Kidney glomerular epithelial cell (primary cell): ENCODE results near the gene CCNG2.
"Not testable (repeated sequence)": the region's sequence is repeated elsewhere in the genome, so short reads cannot be mapped to it uniquely, and the experiment has no call there.

Experiments used
- DNase-seq: peaks from one replicate; lab custom pipeline; 2025; lab: John Stamatoyannopoulos, UW

Gene CCNG2, protein sequence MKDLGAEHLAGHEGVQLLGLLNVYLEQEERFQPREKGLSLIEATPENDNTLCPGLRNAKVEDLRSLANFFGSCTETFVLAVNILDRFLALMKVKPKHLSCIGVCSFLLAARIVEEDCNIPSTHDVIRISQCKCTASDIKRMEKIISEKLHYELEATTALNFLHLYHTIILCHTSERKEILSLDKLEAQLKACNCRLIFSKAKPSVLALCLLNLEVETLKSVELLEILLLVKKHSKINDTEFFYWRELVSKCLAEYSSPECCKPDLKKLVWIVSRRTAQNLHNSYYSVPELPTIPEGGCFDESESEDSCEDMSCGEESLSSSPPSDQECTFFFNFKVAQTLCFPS

DNA sequence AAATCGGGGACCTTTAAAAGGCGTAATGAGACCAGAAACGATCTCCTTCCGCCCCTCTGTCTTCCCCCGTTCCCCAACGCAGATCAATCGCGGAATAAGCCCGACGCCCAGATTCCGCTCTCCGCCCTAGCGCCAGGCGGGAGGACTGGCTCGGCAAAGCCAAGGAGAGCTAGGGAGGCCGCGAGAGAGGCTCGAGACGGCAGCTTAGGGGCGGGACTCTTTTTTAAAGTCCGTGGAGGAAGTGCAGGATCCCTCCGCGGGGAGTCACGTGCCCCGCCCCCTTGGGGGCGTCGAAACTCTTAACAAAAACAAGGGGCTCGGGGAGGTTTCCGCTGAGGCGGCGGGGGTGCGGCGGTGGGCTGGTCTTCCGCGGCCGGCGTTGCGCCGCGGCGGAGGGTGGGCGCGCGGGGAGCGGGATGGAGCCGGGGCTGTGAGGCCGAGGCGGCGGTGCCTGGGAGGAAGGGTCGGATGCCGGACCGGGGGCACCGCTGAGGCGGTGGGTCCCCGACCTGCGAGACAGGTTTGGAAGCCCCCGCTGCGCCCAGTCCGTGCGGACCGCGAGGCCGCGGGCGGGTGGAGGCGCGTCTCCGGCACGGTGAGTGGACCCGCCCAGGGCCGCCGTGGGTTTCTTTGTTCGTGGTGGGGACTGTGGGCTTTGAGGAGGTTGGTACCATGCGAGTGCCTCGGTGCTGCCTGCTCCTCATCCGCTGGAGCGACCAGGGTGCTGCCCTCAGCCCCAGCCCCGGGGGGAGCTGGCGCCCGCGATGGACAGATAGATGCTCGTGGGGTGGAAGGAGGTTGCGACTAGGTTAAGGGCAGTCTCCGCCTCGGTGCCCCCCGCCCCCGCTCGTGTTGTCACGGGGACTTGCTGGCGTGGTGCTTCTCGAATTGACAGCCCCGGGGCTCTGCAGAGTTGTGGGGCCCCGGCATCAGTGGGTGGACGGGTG lies at the start of gene CCNG2:
Gene CCNG2, plus strand, starts transcription at position 296 of the 947 bp plus-strand sequence. CDS start 1,326 bp downstream, outside the sequence.
- peak; percentile 84 for DNase-seq

DNA sequence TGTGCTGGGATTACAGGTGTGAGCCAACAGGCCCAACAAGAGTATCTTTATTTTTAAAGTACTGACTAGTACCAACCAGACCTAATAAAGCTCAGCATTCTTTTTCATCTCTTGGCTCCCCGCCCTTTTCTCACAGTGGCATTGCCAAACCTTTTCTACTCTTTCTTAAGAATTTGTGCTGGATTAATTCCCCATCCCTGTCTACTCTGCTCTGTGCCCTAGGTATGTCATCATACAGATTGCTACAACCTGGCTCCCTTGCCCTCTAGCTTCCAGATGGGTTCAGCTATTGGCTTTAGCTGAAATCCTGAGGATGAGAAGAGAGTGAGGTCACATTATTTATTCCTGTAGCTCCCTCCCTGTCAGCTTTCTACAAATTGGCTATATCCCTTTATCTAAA lies 46.3 kb upstream of the CCNG2 start:
- no peak for DNase-seq

DNA sequence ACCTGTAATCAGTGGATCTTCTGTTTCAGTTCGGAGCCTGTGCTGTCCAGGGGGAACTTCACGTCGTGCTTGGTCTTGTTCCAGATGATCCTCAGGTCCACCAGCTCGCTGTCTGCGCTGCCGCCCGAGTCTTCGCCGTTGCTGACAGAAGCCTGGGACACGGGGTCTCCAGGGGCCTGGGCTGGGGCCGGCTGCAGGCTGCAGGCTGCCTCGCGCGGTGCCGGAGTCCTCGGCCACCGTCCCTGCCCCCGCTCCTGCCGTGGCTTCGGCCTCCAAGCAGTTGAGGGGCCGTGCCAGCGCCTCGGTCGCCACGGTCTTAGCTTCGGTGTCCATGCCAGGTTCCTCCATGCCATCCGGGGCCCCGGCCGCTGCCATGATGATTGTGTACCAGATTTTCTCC lies 43.9 kb upstream of the CCNG2 start:
- DNase-seq: no peak

DNA sequence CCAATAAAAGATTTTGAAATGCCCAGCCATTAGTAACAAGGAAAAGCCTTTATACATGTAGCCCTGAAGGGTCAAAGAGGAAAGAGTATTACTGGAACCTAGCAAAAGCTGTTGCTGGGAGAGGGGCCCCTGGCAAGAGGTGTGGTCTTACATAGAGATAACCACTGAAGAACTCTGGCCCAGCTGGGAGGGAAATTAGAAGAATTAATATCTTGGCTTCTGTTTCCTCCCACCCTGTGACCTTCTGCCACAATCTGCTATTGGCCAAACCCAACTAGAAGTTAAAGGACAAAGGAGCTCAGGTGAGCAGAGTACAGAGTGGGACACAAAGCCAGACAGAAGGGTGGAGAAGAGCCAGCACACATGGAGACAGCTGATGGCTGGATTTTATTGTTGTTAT lies 39.3 kb upstream of the CCNG2 start:
- no peak for DNase-seq

DNA sequence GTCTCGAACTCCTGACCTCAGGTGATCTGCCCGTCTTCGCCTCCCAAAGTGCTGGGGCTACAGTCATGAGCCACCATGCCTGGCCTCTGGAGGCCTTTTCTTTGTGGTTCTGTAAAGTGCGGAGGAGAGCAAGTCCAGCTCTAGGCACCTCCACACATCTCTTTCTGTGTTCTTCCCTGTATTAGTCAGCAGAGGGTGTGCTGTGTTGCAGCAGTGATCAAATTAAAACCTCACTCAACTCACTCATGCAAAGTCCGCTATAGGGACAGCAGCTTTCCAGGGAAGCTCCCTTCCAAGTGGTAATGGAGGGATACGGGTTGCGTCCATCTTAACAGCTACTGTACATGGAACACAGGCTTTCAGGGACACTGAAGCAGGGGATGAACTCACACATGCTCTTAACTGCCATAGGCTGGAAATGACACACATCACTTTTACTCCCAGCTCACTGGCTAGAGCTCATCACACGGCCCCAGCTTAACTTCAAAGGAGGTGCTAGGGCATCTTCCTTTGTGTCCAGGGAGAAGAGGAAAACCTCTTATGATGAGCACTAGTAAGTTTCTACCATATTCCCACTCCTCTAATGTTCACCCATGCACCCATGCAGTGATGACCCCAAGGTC lies 36.0 kb upstream of the CCNG2 start:
- no peak for DNase-seq

DNA sequence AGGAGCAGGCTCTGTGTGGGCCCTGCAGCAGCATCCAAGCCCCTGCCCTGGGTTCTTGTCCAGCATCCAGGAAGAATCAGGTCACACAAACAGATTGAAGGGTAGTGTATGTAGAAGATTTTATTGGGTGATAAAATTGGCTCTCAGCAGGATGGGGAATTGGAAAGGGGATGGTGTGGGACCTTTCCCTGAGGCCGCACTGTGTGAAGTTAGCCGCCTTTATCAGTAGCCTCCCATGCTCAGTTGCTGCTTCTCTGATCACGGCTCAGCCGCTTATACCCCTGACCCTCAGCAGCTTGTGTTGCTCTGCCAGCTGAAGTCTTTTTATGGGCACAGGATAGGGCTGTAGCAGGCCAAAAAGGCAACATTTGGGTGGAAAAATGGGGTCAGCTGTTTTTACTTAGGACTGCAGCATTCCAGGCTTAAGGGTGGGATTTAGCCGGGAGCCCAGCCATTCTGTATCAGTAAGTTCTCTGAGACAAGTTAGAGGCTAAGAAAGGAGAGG lies 35.2 kb upstream of the CCNG2 start:
- no peak for DNase-seq

DNA sequence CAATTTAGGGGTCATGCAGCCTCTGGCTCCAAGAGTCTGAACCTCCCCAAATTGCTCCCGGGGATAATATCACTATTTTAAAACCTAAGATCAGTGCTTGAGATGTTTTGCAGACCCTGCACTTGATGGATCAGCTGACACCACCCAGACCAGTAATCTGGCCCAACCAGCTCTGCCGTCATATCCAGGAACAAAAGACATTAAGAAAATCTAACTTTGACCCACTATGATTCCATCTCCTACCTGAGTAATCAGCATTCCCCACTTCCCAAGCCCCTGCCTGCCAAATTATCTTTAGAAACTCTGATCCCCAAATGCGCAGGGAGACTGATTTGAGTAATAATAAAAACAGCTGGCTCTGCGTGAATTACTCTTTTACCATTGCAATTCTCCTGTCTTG lies 34.4 kb upstream of the CCNG2 start:
- no peak for DNase-seq

DNA sequence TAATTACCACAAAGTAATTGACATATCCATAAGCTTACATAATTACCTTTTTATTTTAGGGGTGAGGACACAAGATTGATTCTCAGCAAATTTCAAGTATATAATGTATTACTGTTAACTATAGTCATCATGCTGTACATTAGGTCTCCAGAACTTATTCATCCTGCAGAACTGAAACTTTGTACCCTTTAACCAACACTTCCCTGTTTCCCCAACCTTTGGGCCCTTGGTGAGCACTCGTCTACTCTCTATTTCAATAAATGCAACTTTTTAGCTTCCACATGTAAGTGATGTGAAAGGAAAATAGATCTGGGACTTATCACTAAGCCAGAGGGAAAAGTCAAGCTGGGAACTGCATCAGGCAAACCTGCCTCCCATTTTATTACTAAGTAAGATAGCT lies 33.6 kb upstream of the CCNG2 start:
- no peak for DNase-seq

DNA sequence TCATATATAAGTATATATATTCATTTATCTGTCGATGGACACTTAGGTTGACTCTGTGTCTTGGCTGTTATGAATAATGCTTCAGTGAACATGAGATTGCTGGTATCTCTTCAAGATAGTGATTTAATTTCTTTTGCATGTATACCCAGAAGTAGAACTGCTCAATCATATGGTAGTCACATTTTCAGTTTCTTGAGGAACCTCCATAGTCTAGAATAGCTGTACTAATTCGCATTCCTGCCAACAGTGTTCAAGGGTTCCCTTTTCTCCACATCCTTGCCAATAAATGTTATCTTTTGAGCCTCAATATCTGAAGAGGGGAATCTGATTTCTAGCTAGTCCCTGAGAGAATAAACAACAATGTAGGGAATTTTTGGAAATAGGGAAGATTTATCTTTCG lies 32.4 kb upstream of the CCNG2 start:
- DNase-seq: no peak

DNA sequence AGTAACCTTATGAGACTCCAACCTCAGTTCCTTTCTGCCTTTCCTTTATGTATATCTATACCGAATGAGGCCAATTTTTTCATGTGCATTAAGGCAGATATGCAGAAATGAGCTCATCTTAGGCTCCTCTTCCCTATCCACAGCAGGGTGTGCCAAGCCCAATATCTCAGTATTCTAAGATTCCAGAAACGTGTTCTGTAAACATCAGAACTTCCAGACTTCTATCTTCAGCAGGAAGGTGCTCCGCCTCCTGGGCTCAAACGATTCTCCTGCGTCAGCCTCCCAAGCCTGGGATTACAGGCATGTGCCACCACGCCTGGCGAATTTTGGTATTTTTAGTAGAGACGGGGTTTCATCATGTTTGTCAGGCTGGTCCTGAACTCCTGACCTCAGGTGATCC lies 31.0 kb upstream of the CCNG2 start:
- no peak for DNase-seq

DNA sequence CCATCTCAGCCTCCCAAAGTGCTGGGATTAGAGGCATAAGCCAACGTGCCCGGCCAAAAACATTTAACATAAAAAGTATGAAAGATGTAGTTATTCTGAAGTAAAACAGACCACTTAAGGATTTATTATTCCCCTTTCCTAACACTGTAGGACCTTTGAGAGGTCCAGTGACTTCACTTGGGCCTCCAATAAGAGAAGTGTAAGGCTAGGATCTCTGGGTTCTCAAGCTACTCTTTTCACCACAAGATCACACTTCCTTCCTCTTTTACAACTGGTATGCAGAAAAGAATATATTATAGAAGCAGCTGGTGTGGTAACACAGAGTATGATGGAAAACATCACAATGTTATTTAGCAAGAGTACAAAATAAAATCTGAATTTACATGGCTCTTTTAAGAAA lies 30.2 kb upstream of the CCNG2 start:
- no peak for DNase-seq

DNA sequence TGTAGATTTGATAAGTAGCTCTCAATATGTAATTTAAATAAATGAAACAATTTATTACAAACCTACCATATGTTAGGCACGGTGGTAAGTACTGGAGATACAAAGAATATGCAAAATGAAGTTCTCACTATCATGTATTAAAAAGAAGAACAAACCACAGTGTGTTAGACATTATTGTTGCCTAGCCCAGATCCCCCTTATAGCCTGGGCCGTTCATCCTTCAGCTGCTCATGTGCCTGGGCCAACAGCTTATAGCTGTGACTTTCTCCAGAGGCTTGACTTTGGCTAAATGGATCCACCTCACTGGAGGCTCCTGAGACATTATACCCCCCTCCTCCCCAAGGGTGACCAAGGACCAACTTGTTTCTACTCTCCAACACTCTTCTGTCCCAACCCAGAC lies 29.8 kb upstream of the CCNG2 start:
- no peak for DNase-seq

DNA sequence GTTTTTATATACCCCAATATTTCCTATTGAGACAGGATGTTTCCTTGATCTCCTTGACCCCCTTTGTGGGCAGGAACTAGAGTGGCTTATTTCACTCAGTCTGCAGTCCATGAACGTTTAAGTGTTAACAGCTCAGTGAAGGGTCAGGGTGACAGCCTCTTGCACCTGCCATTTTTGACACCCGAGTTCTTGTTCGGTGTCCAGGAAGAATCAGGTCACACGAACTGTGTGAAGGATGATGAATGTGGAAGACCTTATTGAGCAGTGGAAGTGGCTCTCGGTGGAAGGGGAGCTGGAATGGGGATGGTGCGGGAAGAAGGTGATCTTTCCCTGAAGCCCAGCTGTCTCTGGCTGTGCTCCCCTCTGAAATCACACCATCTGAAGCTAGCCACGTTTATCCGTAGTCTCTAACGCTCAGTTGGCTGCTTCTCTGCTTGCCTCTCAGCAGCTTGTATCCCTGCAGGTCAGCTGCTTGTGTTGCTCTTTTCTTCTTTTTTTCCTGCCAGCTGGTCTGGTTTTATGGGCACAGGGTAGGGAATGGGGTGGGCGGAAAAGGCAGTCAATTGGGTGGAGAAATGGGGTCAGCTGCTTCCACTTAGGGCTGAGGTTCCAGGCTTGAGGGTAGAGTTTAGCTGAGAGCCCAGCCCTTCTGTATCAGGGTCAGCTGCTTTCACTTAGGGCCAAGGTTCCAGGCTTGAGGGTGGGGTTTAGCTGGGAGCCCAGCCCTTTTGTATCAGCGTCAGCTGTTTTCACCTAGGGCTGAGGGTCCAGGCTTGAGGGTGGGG lies 29.0 kb upstream of the CCNG2 start:
- no peak for DNase-seq

DNA sequence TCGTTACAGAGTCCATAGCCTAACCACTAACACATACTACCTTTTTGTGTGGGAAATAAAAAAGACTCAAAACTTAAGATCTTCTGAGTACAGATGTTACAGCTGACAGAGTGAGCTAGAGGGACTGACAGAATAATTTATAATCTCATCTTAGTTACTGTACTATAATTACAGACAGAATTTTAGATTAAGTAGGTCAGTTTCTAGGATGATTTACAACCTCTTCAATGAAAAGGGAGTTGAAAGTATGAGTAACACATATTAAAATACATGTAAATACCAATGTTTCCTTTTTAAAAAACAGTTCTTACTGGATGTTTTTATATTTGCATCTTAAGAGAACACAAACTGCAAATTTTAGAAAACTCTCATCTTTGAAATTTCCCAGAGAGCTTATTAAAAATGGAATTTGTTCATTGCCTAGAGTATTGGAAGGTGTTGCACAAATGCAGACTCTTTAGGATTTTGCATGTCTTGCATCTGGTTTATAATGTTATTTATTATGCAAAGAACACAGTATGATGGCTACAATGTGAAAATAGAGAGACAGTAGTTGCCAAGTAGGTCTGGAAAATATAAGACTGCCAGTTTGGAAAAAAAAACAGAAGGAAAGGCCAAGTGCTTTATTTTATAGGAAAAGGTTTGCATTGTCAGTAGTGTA lies 24.2 kb upstream of the CCNG2 start:
- DNase-seq: no peak

DNA sequence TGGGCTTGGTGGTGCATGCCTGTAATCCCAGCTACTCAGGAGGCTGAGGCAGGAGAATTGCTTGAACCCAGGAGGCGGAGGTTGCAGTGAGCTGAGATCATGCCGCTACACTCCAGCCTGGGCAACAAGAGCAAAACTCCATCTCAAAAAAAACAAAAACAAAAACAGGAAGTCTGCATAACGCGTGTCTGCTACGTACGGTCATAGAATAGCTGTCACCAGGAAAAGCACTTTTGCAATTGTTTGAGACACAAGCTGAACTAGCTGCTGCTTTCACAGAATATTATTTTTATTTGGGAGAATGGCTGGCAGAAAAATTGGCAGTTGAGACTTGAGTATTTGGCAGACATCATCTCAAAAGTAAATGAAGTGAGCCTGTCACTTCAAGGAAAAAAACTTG lies 19.6 kb upstream of the CCNG2 start:
- not testable (repeated sequence) for DNase-seq

DNA sequence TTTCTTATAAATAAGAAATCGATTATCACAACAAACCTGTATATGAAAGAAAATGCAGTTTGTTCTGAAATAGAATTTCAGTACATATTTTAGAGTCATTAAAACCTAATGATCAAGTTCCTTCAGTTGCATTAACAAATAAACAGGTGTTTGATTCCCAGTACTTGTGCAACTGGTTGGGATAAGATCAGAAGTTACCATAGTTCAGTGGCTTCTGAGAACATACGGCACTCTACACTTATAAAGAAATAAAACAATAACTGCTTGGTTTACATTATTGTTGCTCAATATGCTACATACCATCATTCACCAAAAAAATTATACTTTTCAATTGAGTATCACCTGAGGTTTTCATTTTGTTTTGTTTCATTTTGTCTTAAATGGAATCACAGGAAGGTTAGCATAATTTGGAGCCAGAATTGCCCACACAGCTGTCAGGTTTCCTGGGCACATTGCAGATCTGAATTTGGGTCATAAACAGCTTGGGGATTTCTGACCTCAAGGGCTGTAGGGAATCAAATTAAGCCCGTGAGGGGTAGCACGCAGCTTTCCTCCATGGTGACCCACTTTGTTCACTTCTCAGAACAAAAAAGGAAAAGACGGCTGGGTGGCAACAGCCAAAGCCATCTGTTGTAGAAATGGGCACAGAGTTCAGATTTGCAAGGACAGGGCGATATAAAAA lies 14.9 kb upstream of the CCNG2 start:
- no peak for DNase-seq

DNA sequence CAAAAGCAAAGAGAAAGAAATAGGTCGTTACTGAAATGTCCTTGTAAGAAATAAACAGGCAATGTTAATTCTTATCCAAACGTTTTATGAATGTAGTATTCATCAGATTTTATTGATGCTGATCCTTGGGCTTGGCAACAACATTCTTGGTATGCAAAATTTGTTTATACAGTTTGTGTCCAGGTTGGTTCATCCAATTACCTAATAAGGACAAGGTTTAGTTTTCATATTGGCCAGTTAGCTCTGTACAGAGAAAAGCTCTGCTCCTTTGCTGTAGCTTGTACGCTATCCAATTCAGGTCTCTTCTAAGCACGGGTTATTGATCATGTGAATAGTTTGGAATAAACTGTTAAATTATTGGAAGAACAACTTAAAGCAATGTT lies 14.4 kb upstream of the CCNG2 start:
- no peak for DNase-seq

DNA sequence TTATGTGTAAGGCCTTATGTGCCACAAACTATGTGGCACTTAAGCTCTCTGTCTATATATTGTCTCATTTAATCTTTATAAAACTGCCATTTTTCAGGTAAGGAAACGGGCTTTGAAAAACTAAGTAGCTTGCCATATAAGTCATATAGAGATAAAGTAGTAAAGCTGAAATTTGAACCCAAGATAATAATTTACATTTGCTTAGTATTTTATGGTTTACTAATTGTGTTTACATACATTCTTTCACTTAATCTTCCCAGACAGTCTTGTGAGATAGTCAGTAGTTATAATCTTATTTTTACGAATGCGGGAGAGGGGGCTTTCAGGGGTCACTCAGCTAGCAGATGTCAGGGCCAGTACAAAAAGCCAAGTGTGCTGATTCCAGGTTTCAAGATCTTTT lies 13.9 kb upstream of the CCNG2 start:
- DNase-seq: no peak

DNA sequence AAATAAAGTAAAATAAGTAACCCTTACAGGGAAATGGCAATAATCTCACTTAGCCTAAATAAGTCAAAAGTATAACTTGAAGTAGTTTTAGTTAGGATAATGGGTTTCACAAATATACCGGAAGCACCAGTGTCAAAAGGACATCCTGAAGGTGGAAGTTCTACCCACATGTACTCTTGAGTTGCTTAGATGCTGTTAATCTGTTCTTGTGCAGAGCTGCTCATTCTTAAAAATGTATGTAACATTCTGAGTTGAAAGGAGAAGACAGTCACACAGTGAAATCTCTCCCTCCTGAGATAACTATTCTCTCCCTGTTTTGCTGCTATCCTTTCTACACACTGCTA lies 11.2 kb upstream of the CCNG2 start:
- DNase-seq: no peak

DNA sequence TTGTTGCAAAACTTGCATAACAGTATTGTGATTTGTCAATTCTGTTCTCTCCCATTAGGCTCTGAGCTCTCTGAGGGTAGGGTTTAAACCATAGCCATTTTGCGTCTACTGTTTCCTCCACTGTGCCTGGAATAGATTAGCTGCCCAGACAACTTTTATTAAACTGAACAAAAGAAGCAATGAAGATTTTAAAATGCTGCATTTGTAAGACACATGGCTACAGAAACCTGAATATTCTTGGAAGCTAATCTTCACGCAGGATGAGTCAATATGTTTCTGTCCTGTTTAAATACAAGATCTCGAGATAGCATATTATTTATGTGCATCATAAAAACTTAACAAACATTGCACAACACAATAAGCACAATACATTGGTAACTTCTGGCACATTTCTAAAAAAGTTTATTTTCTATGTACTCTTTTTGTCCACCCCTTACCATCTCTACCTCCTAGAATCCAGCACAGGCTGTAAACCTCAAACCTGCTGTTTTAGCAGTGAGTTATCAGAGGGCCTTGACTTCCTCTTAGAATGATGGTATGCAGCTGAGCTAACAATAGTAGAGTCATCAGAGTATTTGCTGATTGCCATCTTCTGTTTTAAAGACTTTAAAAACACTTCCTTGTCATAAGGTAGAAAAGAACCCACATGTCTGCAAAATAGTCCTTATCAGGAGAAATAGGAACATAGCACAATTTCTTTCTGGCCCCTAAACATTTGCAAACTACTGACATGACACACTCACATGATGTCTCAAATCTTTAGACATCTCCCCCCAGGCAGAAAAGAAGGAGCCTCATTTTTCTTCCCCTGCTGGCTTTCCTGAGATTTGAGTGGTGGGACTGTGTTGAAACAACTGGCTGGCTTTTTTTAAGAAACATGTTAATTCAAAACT lies 10.6 kb upstream of the CCNG2 start:
- DNase-seq: no peak
